Astrocyte (in vitro differentiated cells and primary cell): ENCODE results near the gene MMP8. TPM values are rescaled to one million over a fixed set of nuclear protein-coding genes. Genes with fewer than 3 reads are reported as not detected.

ENCODE experiments used
- DNase-seq: peaks from one replicate; pipeline ENCODE4 v3.0.0-alpha.2; 2010; ENCODE audit warnings: low read depth
- FAIRE-seq: peaks from 2 replicates; lab custom pipeline; 2011; peaks lifted over from hg19 to GRCh38; lab: Jason Lieb, UNC
- H2AFZ ChIP-seq: 2 replicates; pipeline ENCODE4 v1.6.0; 2012; ENCODE audit warnings: low read depth, low read length, inconsistent platforms
- H3K27ac ChIP-seq: 2 replicates; pipeline ENCODE4 v1.5.1; 2011; ENCODE audit warnings: low read depth, low read length, inconsistent platforms
- H3K27me3 ChIP-seq: 2 replicates; pipeline ENCODE4 v1.6.0; 2011; ENCODE audit warnings: low read length, inconsistent platforms; ENCODE audit not compliant: insufficient read depth
- H3K36me3 ChIP-seq: 2 replicates; pipeline ENCODE4 v1.5.1; 2011; ENCODE audit warnings: low read length, inconsistent platforms; ENCODE audit not compliant: insufficient read depth
- H3K4me1 ChIP-seq: 2 replicates; pipeline ENCODE4 v1.5.1; 2011; ENCODE audit warnings: low read length, inconsistent platforms; ENCODE audit not compliant: insufficient read depth
- H3K4me2 ChIP-seq: 2 replicates; pipeline ENCODE4 v1.6.0; 2012; ENCODE audit warnings: low read length, inconsistent platforms
- H3K4me3 ChIP-seq: 2 replicates; pipeline ENCODE4 v1.5.1; 2011; ENCODE audit warnings: low read depth, mild to moderate bottlenecking, low read length, inconsistent platforms; ENCODE audit not compliant: insufficient read depth
- H3K79me2 ChIP-seq: 2 replicates; pipeline ENCODE4 v1.6.0; 2012; ENCODE audit warnings: mild to moderate bottlenecking, low read length, inconsistent platforms; ENCODE audit not compliant: insufficient read depth
- H3K9ac ChIP-seq: 2 replicates; pipeline ENCODE4 v1.6.0; 2012; ENCODE audit warnings: mild to moderate bottlenecking, low read length, inconsistent platforms
- H3K9me3 ChIP-seq: 2 replicates; pipeline ENCODE4 v1.5.1; 2012; ENCODE audit warnings: low read depth, mild to moderate bottlenecking, low read length, inconsistent platforms; ENCODE audit not compliant: insufficient read depth
- H4K20me1 ChIP-seq: 2 replicates; pipeline ENCODE4 v1.6.0; 2012; ENCODE audit warnings: low read length, inconsistent platforms; ENCODE audit not compliant: insufficient read depth
- H3K27ac Mint-ChIP-seq: one replicate; pipeline ENCODE4 v1.8.0; 2021; ENCODE audit warnings: mild to moderate bottlenecking, mixed read lengths; ENCODE audit not compliant: unreplicated experiment
- H3K27me3 Mint-ChIP-seq: one replicate; pipeline ENCODE4 v1.8.0; 2021; ENCODE audit warnings: low read depth, mixed read lengths; ENCODE audit not compliant: unreplicated experiment
- H3K36me3 Mint-ChIP-seq: one replicate; pipeline ENCODE4 v1.8.0; 2021; ENCODE audit warnings: low read depth, mixed read lengths; ENCODE audit not compliant: unreplicated experiment
- H3K4me1 Mint-ChIP-seq: one replicate; pipeline ENCODE4 v1.8.0; 2021; ENCODE audit warnings: low read depth, mixed read lengths; ENCODE audit not compliant: unreplicated experiment
- H3K4me3 Mint-ChIP-seq: one replicate; pipeline ENCODE4 v1.8.0; 2021; ENCODE audit warnings: mild to moderate bottlenecking, moderate library complexity, mixed read lengths; ENCODE audit not compliant: unreplicated experiment
- H3K9me3 Mint-ChIP-seq: one replicate; pipeline ENCODE4 v1.8.0; 2021; ENCODE audit warnings: mild to moderate bottlenecking, mixed read lengths; ENCODE audit not compliant: unreplicated experiment
- EZH2 ChIP-seq: IDR thresholded peaks from 2 replicates; pipeline ENCODE4 v1.6.1; 2012; ENCODE audit warnings: mild to moderate bottlenecking, low read length, inconsistent platforms; ENCODE audit not compliant: insufficient read depth
- total RNA-seq: library from RNA; stranded (reverse); gene quantifications from 2 replicates; pipeline ENCODE4 v1.2.1, GENCODE V29; 2021
- TF ChIP-seq, protein P1 (sequence below): IDR thresholded peaks from 2 replicates; pipeline ENCODE4 v1.5.1; 2011; ENCODE audit warnings: low read depth, mild to moderate bottlenecking, inconsistent platforms, low read length, moderate library complexity; ENCODE audit not compliant: insufficient read depth

Gene MMP8
- total RNA-seq, 1 donor from 2014 or later, result not detected

DNA sequence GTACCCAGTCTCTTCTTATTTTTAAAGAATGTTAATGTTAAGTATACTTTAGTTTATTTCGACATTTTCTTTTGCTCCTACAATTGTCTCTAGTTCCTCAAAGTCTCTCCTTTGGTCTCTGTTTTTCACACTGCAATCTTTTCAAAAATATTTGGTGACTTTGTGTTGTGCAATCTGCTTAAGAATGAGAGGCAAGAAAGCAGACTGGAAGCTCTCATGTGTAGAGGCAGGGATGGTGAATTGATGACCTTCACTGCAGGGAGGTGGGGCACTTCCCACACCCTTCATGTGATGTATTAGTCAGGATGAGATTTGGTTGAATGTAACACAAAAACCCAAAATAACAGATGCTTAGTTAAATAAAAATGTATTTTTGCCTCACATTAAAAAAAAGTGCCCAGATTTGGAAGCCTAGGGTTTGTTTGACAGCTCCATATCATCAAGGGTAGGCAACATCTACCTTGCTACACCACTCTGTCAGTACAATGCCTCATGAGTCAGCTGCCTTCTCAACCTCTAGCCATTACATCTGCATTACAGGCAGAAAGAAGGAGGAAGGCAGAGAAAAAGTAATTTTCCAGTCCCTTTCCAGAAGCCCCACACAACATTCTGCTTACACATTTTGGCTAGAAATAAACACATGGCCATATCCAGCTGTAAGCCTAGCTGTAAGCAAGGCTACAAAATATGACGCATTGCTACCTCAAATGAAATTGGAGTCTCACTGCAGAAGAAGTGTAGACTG is 15.4 kb downstream of the MMP8 start:
- no peak overlapping the region for H3K27ac ChIP-seq
- TF ChIP-seq EZH2, result no peak
- TF ChIP-seq, protein P1, sequence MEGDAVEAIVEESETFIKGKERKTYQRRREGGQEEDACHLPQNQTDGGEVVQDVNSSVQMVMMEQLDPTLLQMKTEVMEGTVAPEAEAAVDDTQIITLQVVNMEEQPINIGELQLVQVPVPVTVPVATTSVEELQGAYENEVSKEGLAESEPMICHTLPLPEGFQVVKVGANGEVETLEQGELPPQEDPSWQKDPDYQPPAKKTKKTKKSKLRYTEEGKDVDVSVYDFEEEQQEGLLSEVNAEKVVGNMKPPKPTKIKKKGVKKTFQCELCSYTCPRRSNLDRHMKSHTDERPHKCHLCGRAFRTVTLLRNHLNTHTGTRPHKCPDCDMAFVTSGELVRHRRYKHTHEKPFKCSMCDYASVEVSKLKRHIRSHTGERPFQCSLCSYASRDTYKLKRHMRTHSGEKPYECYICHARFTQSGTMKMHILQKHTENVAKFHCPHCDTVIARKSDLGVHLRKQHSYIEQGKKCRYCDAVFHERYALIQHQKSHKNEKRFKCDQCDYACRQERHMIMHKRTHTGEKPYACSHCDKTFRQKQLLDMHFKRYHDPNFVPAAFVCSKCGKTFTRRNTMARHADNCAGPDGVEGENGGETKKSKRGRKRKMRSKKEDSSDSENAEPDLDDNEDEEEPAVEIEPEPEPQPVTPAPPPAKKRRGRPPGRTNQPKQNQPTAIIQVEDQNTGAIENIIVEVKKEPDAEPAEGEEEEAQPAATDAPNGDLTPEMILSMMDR, result no peak
- no peaks in the 10 kb centered on the region for H3K36me3 ChIP-seq
- FAIRE-seq (no peak), DNase-seq (no peak)
- Mint-ChIP-seq H3K4me1 (peaks cover 8% of the 10 kb centered on the region), H3K27me3 (no peaks in the 10 kb centered on the region), H3K9me3 (peaks cover 2% of the 10 kb centered on the region), H3K4me3 (no peak overlapping the region), H3K27ac (no peak overlapping the region), H3K36me3 (no peaks in the 10 kb centered on the region)
- no peaks in the 10 kb centered on the region for H3K9me3 ChIP-seq
- no peak overlapping the region for H3K4me3 ChIP-seq
- no peak overlapping the region for H3K9ac ChIP-seq
- H2AFZ ChIP-seq, result no peak overlapping the region
- no peaks in the 10 kb centered on the region for H3K4me1 ChIP-seq
- no peaks in the 10 kb centered on the region for H3K79me2 ChIP-seq
- H4K20me1 ChIP-seq, result no peaks in the 10 kb centered on the region
- no peak overlapping the region for H3K4me2 ChIP-seq
- H3K27me3 ChIP-seq, result no peaks in the 10 kb centered on the region

DNA sequence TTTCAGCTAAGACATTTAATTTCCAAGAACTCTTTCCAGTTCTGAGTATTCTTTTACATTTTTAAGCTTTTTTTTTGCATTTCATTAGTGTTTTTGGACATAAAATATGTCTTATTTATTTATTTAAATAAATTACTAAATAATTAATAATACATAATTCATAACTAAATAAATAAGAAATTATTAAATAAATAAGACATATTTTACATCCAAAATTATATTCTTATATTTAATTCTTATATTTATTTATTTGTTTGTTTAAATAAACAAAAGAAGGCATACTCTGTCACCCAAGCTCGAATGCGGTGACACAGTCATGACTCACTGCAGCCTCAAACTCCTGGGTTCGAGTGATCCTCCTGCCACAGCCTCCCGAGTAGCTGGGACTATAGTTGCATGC is 16.1 kb downstream of the MMP8 start:
- Histone ChIP-seq H3K9me3 (no peaks in the 10 kb centered on the region), H4K20me1 (no peaks in the 10 kb centered on the region), H3K4me2 (no peak overlapping the region), H3K36me3 (no peaks in the 10 kb centered on the region), H3K4me3 (no peak overlapping the region), H3K27ac (no peak overlapping the region), H3K4me1 (no peaks in the 10 kb centered on the region), H3K79me2 (no peaks in the 10 kb centered on the region), H3K9ac (no peak overlapping the region), H3K27me3 (no peaks in the 10 kb centered on the region), H2AFZ (no peak overlapping the region)
- DNase-seq (no peak), FAIRE-seq (no peak)
- Mint-ChIP-seq H3K4me3 (no peak overlapping the region), H3K4me1 (peaks cover 8% of the 10 kb centered on the region), H3K9me3 (peaks cover 2% of the 10 kb centered on the region), H3K27ac (no peak overlapping the region), H3K27me3 (no peaks in the 10 kb centered on the region), H3K36me3 (no peaks in the 10 kb centered on the region)
- TF ChIP-seq, protein P1, result no peak
- no peak for TF ChIP-seq EZH2

DNA sequence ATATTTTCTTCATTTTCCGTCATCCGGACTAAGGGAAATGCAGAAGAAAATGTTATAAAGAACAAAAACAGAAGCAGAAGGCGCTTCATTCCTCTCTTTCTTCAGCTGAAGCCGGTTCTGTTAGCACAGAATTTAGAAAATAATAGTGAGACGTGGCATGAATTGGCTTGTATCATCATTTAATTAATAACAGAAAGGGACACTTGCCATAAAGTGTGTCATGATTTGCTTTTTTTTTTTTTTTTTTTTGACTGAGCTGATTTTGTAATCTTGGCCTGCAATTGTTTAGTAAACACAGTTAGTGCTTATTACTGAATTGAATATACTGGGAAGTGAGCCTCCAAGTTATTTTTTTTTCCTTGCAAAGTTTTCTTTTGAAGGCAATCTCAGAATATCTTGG is 19.1 kb downstream of the MMP8 start, which contains the start of gene MMP27:
Gene MMP27, minus strand, starts transcription at position 144 of the 400 bp plus-strand sequence. Its CDS starts 55 bp downstream, at position 89.
- Mint-ChIP-seq H3K27ac (no peak within 1 kb of the TSS), H3K27me3 (no peaks in the 10 kb centered on the region), H3K4me3 (no peak within 1 kb of the TSS), H3K36me3 (no peaks in the 10 kb centered on the region), H3K4me1 (peaks cover 8% of the 10 kb centered on the region), H3K9me3 (no peaks in the 10 kb centered on the region)
- Histone ChIP-seq H3K27ac (no peak within 1 kb of the TSS), H3K4me3 (no peak within 1 kb of the TSS), H3K4me2 (no peak within 1 kb of the TSS), H4K20me1 (no peaks in the 10 kb centered on the region), H2AFZ (no peak within 1 kb of the TSS), H3K79me2 (no peaks in the 10 kb centered on the region), H3K27me3 (no peaks in the 10 kb centered on the region), H3K36me3 (no peaks in the 10 kb centered on the region), H3K9ac (no peak within 1 kb of the TSS), H3K9me3 (no peaks in the 10 kb centered on the region), H3K4me1 (no peaks in the 10 kb centered on the region)
- DNase-seq, result no peak
- no peak for FAIRE-seq
- TF ChIP-seq EZH2, result no peak
- TF ChIP-seq, protein P1, result no peak
